GM12891 (cell line): ENCODE results near the gene KCNMA1.

Experiments
- DNase-seq: peaks from one replicate; pipeline ENCODE4 v3.0.0; 2011; ENCODE audit warnings: low spot score; ENCODE audit not compliant: insufficient read length
- FAIRE-seq: peaks from 2 replicates; lab custom pipeline; 2011; peaks lifted over from hg19 to GRCh38; lab: Jason Lieb, UNC
- PAX5 ChIP-seq: IDR thresholded peaks from 2 replicates; pipeline ENCODE4 v1.6.1; 2011; ENCODE audit warnings: low read length, moderate library complexity, mild to moderate bottlenecking; ENCODE audit not compliant: insufficient read depth, severe bottlenecking
- POLR2A ChIP-seq: IDR thresholded peaks from 2 replicates; pipeline ENCODE4 v1.6.1; 2011; ENCODE audit warnings: low read depth, low read length, control low read depth
- POLR2AphosphoS5 ChIP-seq: IDR thresholded peaks from 2 replicates; pipeline ENCODE4 v1.6.1; 2011; ENCODE audit warnings: low read depth, low read length, control low read depth
- POU2F2 ChIP-seq: IDR thresholded peaks from 2 replicates; pipeline ENCODE4 v1.6.1; 2011; ENCODE audit warnings: low read depth, mild to moderate bottlenecking, control low read depth, low read length, moderate library complexity
- SPI1 ChIP-seq: IDR thresholded peaks from 2 replicates; pipeline ENCODE4 v1.6.1; 2011; ENCODE audit warnings: low read depth, low read length, control low read depth
- TAF1 ChIP-seq: IDR thresholded peaks from 2 replicates; pipeline ENCODE4 v1.6.1; 2011; ENCODE audit warnings: low read depth, low read length, control low read depth

The KCNMA1 gene

GRCh38 chr10:77635402-77636227, 2.0 kb downstream of the KCNMA1 start:
- no peak for TF ChIP-seq PAX5
- no peak for TF ChIP-seq POU2F2
- TF ChIP-seq SPI1, result no peak
- no peak for TF ChIP-seq TAF1
- TF ChIP-seq POLR2A, result no peak
- TF ChIP-seq POLR2AphosphoS5, result no peak
- no peak for DNase-seq
- no peak for FAIRE-seq

- DNase-seq (no peak), FAIRE-seq (no peak)
- TF ChIP-seq POLR2A (no peak), POLR2AphosphoS5 (no peak), PAX5 (no peak), SPI1 (no peak), POU2F2 (no peak), TAF1 (no peak)
Observed at GRCh38 chr10:77634939-77635338, 2.7 kb downstream of the KCNMA1 start.

GRCh38 chr10:77633376-77633775, 4.2 kb downstream of the KCNMA1 start:
- FAIRE-seq (no peak), DNase-seq (no peak)
- TF ChIP-seq PAX5 (no peak), POLR2AphosphoS5 (no peak), TAF1 (no peak)

- TF ChIP-seq POLR2A (no peak), POU2F2 (no peak), TAF1 (no peak)
- no peak for FAIRE-seq
- no peak for DNase-seq
Observed at GRCh38 chr10:77631241-77631640, 6.4 kb downstream of the KCNMA1 start.

GRCh38 chr10:77630507-77630848, 7.1 kb downstream of the KCNMA1 start:
- no peak for FAIRE-seq
- TF ChIP-seq POLR2AphosphoS5, result no peak
- no peak for TF ChIP-seq PAX5
- TF ChIP-seq TAF1, result no peak
- no peak for TF ChIP-seq POU2F2
- no peak for TF ChIP-seq SPI1
- TF ChIP-seq POLR2A, result no peak
- DNase-seq, result no peak

GRCh38 chr10:77629775-77630506, 7.7 kb downstream of the KCNMA1 start:
- TF ChIP-seq SPI1, result no peak
- TF ChIP-seq PAX5, result no peak
- no peak for TF ChIP-seq TAF1
- no peak for TF ChIP-seq POLR2A
- TF ChIP-seq POLR2AphosphoS5, result no peak
- TF ChIP-seq POU2F2, result no peak
- DNase-seq (no peak), FAIRE-seq (no peak)

GRCh38 chr10:77628906-77629730, 8.5 kb downstream of the KCNMA1 start:
- no peak for FAIRE-seq
- no peak for DNase-seq
- TF ChIP-seq POLR2AphosphoS5, result no peak
- no peak for TF ChIP-seq SPI1
- no peak for TF ChIP-seq TAF1
- TF ChIP-seq PAX5, result no peak
- TF ChIP-seq POLR2A, result no peak
- TF ChIP-seq POU2F2, result no peak

- TF ChIP-seq POLR2A (no peak), PAX5 (no peak), TAF1 (no peak), SPI1 (no peak), POU2F2 (no peak), POLR2AphosphoS5 (no peak)
- no peak for FAIRE-seq
- no peak for DNase-seq
Observed at GRCh38 chr10:77626266-77626935, 11.2 kb downstream of the KCNMA1 start.
